ENCODE measurements around the gene KANSL3.

Gene KANSL3

DNA sequence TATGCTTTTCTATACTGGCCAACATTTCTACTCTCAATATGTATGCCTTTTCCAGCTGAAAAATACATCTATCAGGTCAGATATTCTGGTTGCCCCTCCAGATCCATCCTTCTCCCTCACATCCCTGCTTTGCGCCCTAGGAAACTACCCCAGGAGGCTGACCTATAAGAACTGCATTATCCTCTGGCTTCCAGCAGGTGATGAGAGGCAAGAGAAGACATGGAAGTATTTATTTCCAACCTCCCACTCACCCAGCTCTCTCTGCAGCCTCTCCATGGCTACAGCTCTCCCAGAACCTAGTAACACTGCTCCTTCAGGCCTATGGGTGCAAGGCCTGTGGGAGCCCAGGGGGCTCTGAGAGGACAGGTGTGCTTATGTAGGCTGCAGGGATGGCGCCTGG, 58.7 kb downstream of the KANSL3 start:
- no peak overlapping the region for H3K4me3 ChIP-seq (ENCODE audit: low read length)
- TF ChIP-seq, protein P1, sequence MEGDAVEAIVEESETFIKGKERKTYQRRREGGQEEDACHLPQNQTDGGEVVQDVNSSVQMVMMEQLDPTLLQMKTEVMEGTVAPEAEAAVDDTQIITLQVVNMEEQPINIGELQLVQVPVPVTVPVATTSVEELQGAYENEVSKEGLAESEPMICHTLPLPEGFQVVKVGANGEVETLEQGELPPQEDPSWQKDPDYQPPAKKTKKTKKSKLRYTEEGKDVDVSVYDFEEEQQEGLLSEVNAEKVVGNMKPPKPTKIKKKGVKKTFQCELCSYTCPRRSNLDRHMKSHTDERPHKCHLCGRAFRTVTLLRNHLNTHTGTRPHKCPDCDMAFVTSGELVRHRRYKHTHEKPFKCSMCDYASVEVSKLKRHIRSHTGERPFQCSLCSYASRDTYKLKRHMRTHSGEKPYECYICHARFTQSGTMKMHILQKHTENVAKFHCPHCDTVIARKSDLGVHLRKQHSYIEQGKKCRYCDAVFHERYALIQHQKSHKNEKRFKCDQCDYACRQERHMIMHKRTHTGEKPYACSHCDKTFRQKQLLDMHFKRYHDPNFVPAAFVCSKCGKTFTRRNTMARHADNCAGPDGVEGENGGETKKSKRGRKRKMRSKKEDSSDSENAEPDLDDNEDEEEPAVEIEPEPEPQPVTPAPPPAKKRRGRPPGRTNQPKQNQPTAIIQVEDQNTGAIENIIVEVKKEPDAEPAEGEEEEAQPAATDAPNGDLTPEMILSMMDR (IDR thresholded peaks at IDR 0.05; ENCODE audit: insufficient read depth, low read depth, low read length, missing control alignments): no peak
- no peak for DNase-seq (ENCODE audit: low read depth)

DNA sequence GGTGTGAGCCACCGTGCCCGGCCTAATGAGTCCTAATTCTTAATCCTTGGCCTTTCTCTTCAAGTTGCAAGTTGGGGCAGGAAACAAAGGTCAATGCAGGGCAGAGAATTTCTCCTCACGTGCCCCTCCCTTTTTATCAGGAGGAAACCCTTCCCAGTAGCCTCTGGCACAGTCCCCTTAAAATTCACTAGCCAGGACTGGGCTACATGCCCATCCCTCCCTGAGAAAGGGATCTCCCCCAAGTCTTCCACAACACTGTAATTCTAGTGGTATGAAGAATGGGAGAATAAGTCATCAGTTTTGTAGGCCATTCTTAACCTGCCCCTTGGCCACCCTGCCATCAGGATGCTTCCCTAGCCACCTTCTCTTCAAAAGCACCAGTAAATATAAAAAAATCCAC, 59.4 kb downstream of the KANSL3 start:
- no peak overlapping the region for H3K4me3 ChIP-seq (ENCODE audit: low read length)
- no peak for DNase-seq (ENCODE audit: low read depth)
- TF ChIP-seq, protein P1 (IDR thresholded peaks at IDR 0.05; ENCODE audit: insufficient read depth, low read depth, low read length, missing control alignments): no peak

DNA sequence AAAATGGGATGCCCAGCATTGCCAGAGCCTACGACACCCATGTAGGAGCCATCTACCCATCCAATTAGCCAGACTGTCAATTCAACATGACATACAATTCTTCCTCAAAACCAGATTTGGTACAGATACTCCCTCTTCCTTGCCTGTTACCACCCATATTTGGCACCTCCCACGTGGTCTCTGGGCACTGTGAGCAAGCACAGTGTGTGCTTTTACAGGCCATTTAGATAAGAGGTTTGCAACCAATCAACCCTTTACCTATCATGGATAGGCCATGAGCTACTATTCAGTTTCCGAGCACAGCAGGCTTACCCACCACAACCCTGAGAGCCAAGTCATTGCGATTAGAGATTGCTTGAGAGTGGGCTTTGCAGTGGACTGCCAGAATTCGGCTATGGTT, 60.6 kb downstream of the KANSL3 start:
- DNase-seq (ENCODE audit: low read depth): no peak
- TF ChIP-seq, protein P1 (IDR thresholded peaks at IDR 0.05; ENCODE audit: insufficient read depth, low read depth, low read length, missing control alignments): no peak
- H3K4me3 ChIP-seq (ENCODE audit: low read length): no peak overlapping the region

DNA sequence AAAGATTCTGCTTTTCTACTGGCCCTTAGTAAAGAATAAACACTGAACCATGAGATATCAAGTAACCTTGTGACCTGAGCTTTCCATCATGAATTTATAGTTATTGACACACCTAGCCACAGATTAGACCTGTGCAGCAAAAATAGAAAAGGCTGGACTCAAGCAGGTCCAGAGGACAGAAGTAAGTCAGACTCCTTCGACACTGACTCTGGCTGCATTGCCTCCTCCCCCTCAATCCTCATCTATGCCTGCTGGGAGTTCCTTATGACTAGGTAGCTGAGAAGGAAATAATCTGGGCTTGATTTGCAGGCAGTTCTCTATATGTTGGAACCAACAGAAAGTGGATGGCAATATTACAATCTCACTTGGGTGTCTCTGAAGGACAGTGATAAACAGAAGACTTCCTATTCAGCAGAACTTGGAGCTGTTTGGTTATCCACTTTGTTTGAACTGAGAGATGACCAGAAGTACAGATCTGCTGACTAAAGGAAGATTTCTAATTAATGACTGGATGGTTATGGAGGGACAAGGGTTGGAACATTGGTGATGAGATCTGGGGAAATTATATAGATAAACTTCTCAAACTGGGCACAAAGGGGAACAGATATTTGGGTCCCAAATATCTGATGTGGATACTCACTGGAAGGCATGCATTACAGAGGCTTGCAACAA, 62.2 kb downstream of the KANSL3 start:
- no peak overlapping the region for H3K4me3 ChIP-seq (ENCODE audit: low read length)
- no peak for DNase-seq (ENCODE audit: low read depth)
- TF ChIP-seq, protein P1 (IDR thresholded peaks at IDR 0.05; ENCODE audit: insufficient read depth, low read depth, low read length, missing control alignments): no peak

DNA sequence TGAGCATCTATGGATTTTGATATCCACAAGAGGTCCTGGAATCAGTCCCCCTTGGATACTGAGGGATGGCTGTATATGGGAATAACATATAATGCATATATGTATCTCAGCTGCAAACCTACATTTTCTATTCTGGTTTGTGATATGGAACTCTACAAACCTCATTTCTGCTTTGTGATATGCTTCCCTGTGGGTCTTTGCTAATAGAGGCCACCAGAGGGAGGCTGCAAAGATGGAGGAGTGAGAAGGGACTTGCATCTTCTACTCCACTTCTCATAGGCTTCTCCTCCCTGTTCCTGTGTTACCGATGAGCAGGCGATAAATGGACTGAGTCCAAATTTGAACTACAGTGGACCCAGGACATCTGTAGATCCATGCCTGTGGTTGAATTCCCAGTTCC, 63.7 kb downstream of the KANSL3 start:
- no peak overlapping the region for H3K4me3 ChIP-seq (ENCODE audit: low read length)
- no peak for DNase-seq (ENCODE audit: low read depth)
- TF ChIP-seq, protein P1 (IDR thresholded peaks at IDR 0.05; ENCODE audit: insufficient read depth, low read depth, low read length, missing control alignments): peak; percentile 11

DNA sequence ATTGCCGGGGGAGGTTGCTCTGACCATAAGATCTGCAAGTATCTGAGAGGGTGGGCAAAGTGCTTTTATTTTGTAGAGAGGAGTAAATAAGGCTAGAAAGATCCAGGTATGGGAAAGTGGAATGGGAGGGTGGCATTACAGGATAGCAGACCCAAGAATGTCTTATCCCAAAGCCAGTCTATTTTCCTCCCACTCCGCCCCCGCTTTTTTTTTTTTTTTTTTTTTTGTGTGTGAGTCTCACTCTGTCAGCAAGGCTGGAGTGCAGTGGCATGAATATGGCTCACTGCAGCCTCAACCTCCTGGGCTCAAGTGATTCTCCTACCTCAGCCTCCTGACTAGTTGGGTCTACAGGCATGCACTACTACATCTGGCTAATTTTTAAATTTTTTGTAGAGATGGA, 70.0 kb downstream of the KANSL3 start:
- TF ChIP-seq, protein P1 (IDR thresholded peaks at IDR 0.05; ENCODE audit: insufficient read depth, low read depth, low read length, missing control alignments): no peak
- no peak overlapping the region for H3K4me3 ChIP-seq (ENCODE audit: low read length)
- no peak for DNase-seq (ENCODE audit: low read depth)

DNA sequence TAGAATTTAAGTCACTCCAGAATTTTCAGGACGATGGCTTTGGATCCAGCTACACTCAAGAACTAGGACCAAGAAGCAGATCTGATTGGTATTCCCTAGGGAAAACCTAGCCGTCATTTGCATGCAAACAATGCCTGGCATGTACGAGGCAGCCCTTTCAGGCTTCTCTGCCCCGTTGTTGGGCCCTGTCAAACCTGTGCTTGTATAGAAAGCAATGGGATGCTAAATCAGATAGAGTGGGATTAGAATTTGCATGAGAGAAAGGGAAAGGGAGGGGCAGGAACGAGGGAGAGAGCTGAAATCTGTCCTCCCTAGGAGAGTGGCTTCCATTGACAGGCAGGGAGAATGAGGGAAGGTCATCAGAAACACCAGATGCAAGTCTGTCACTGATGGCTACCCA, 73.0 kb downstream of the KANSL3 start:
- no peak for DNase-seq (ENCODE audit: low read depth)
- TF ChIP-seq, protein P1 (IDR thresholded peaks at IDR 0.05; ENCODE audit: insufficient read depth, low read depth, low read length, missing control alignments): no peak
- no peak overlapping the region for H3K4me3 ChIP-seq (ENCODE audit: low read length)

All from epithelial cell of esophagus (primary cell).